HEK293 (cell line): ENCODE measurements around the gene MAN1C1.

Experiments used
- CTCF ChIA-PET: fragments of 350-600 bp; formaldehyde crosslinking; extraction: SDS; loops from one replicate; lab custom pipeline; 2021; ENCODE audit warnings: antibody characterized with exemption; lab: Yijun Ruan, JAX
- POLR2A ChIA-PET: fragments of 300-600 bp; formaldehyde crosslinking; extraction: SDS; loops from one replicate; lab custom pipeline; 2020; ENCODE audit warnings: antibody characterized with exemption, inconsistent platforms; lab: Yijun Ruan, JAX
- H3K27ac ChIP-seq: fragments of 200-500 bp; sonication (Bioruptor generic); 2 replicates; pipeline ENCODE4 v1.5.1; 2014; ENCODE audit warnings: low read depth, low read length, control low read depth, inconsistent platforms; ENCODE audit errors: extremely low read depth
- H3K36me3 ChIP-seq, 2 experiments: fragments of 200-500 bp in 1 of 2; sonication (Bioruptor generic) in 1 of 2; 1 replicate in 1 of 2; 2 replicates in 1 of 2; pipeline ENCODE4 v1.5.1; 2014 to 2017; ENCODE audit warnings: inconsistent platforms in 2 of 2, low read length in 2 of 2; ENCODE audit not compliant: control insufficient read depth in 2 of 2, insufficient read depth in 1 of 2
- H3K4me1 ChIP-seq: fragments of 200-500 bp; sonication (Bioruptor generic); 2 replicates; pipeline ENCODE4 v1.5.1; 2014; ENCODE audit warnings: mild to moderate bottlenecking, low read length, inconsistent platforms; ENCODE audit not compliant: control insufficient read depth, insufficient read depth
- H3K4me3 ChIP-seq: 2 replicates; pipeline ENCODE4 v1.5.1; 2011; ENCODE audit warnings: low read depth, mild to moderate bottlenecking, control low read depth, low read length, moderate library complexity
- H3K9me3 ChIP-seq: fragments of 200-500 bp; sonication (Bioruptor generic); 2 replicates; pipeline ENCODE4 v1.5.1; 2014; ENCODE audit warnings: low read depth, low read length, inconsistent platforms; ENCODE audit not compliant: control insufficient read depth, insufficient read depth
- GFI1B ChIP-seq: fragments of 450-650 bp; formaldehyde crosslinking; IDR thresholded peaks from 2 replicates; pipeline ENCODE4 v1.5.1; 2016; ENCODE audit warnings: missing biosample characterization, missing genetic modification characterization
- GLIS1 ChIP-seq: fragments of 450-650 bp; formaldehyde crosslinking; IDR thresholded peaks from 2 replicates; pipeline ENCODE4 v1.5.1; 2016; ENCODE audit warnings: missing biosample characterization, missing genetic modification characterization
- HIC1 ChIP-seq: fragments of 450-650 bp; formaldehyde crosslinking; IDR thresholded peaks from 2 replicates; pipeline ENCODE4 v1.5.1; 2016; ENCODE audit warnings: missing biosample characterization, missing genetic modification characterization
- KLF10 ChIP-seq: fragments of 450-650 bp; IDR thresholded peaks from 2 replicates; pipeline ENCODE4 v1.5.1; 2018; ENCODE audit warnings: missing biosample characterization, mild to moderate bottlenecking, missing genetic modification characterization
- KLF9 ChIP-seq: fragments of 450-650 bp; formaldehyde crosslinking; IDR thresholded peaks from 2 replicates; pipeline ENCODE4 v1.5.1; 2016; ENCODE audit warnings: missing biosample characterization, missing genetic modification characterization, low read depth
- REST ChIP-seq: fragments of 450-650 bp; formaldehyde crosslinking; IDR thresholded peaks from 2 replicates; pipeline ENCODE4 v1.5.1; 2016; ENCODE audit warnings: missing biosample characterization, missing genetic modification characterization
- ZFP37 ChIP-seq: fragments of 450-650 bp; formaldehyde crosslinking; IDR thresholded peaks from 2 replicates; pipeline ENCODE4 v1.5.1; 2016; ENCODE audit warnings: missing biosample characterization, missing genetic modification characterization
- ZNF2 ChIP-seq: fragments of 450-650 bp; formaldehyde crosslinking; IDR thresholded peaks from 2 replicates; pipeline ENCODE4 v1.5.1; 2016; ENCODE audit warnings: missing biosample characterization, missing genetic modification characterization
- ZNF302 ChIP-seq: fragments of 450-650 bp; formaldehyde crosslinking; IDR thresholded peaks from 2 replicates; pipeline ENCODE4 v1.5.1; 2016; ENCODE audit warnings: missing biosample characterization, missing genetic modification characterization, low read depth
- ZNF324 ChIP-seq: fragments of 450-650 bp; formaldehyde crosslinking; IDR thresholded peaks from 2 replicates; pipeline ENCODE4 v1.5.1; 2016; ENCODE audit warnings: missing biosample characterization, missing genetic modification characterization
- ZNF37A ChIP-seq: fragments of 450-650 bp; IDR thresholded peaks from 2 replicates; pipeline ENCODE4 v1.5.1; 2018; ENCODE audit warnings: missing biosample characterization, missing genetic modification characterization
- ZNF391 ChIP-seq: fragments of 450-650 bp; formaldehyde crosslinking; IDR thresholded peaks from 2 replicates; pipeline ENCODE4 v1.5.1; 2016; ENCODE audit warnings: low read depth, missing biosample characterization, missing genetic modification characterization, borderline replicate concordance
- ZNF555 ChIP-seq: fragments of 450-650 bp; formaldehyde crosslinking; conservative IDR thresholded peaks from 2 replicates; pipeline ENCODE4 v1.5.1; 2017; ENCODE audit warnings: missing biosample characterization, mild to moderate bottlenecking, missing genetic modification characterization, inconsistent platforms
- ZNF580 ChIP-seq: fragments of 450-650 bp; formaldehyde crosslinking; IDR thresholded peaks from 2 replicates; pipeline ENCODE4 v1.5.1; 2016; ENCODE audit warnings: missing biosample characterization, missing genetic modification characterization
- ZNF600 ChIP-seq: fragments of 450-650 bp; formaldehyde crosslinking; IDR thresholded peaks from 2 replicates; pipeline ENCODE4 v1.5.1; 2016; ENCODE audit warnings: missing biosample characterization, missing genetic modification characterization
- ZNF610 ChIP-seq: fragments of 450-650 bp; formaldehyde crosslinking; IDR thresholded peaks from 2 replicates; pipeline ENCODE4 v1.5.1; 2016; ENCODE audit warnings: missing biosample characterization, missing genetic modification characterization, borderline replicate concordance
- ZNF776 ChIP-seq: fragments of 450-650 bp; formaldehyde crosslinking; IDR thresholded peaks from 2 replicates; pipeline ENCODE4 v1.5.0; 2017; ENCODE audit warnings: missing biosample characterization, missing genetic modification characterization, borderline replicate concordance
- TF ChIP-seq, protein P1 (sequence below): fragments of 450-650 bp; IDR thresholded peaks from 2 replicates; pipeline ENCODE4 v1.5.1; 2018; ENCODE audit warnings: missing biosample characterization, mild to moderate bottlenecking, missing genetic modification characterization
- TF ChIP-seq, protein P2 (sequence below): fragments of 450-650 bp; formaldehyde crosslinking; IDR thresholded peaks from 2 replicates; pipeline ENCODE4 v1.5.1; 2016; ENCODE audit warnings: missing biosample characterization, missing genetic modification characterization

MAN1C1 gene

DNA sequence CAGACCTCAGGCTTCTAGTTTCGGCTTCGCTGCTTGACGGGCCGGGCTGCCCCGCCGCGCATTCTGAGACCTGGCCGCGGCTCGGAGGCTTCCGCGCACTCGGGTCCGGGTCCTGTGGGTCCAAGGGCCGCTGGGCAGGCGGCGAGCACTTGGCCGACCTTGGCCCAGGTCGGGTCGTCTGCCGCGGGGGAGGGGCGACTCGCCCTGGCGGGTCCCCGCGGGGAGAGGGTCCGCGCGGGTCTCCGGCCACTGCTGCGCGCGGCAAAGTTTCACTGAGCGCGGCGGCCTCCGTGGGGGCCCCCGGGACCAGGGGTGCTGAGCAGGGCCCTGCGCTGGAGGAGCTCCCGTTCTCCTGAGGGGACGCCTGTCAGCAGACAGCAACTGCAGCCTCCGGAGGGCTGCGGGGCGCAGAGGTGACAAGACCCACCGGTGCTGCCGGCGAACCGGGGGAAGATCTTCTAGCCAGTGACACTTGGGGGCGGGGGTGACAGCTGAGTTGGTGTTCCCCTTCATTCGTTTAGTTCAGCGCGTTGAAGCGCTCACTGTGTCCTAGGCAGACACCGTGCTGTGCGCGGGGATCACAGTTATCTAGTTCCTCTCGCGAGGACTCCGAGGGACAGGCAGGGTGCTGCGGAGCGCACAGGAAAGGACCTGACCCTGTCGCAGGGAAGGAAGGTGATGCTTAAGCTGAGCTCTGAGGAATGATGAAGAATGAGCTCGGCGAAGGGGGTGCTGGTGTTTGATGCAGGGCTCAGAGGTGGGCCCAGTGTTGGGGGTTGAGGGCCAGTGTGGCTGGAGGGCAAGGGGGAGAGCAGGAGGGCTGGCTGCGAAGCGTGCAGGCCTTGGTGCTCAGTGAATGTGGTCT lies 203.9 kb downstream of the MAN1C1 start (continued):
- TF ChIP-seq ZFP37 (tag by site-specific recombination) (peak; percentile 27; the same call in 1 of the 2 replicates), GLIS1 (tag by site-specific recombination) (no peak), ZNF37A (no peak), ZNF555 (tag by site-specific recombination) (no peak), ZNF302 (tag by site-specific recombination) (no peak)
- TF ChIP-seq, protein P1, sequence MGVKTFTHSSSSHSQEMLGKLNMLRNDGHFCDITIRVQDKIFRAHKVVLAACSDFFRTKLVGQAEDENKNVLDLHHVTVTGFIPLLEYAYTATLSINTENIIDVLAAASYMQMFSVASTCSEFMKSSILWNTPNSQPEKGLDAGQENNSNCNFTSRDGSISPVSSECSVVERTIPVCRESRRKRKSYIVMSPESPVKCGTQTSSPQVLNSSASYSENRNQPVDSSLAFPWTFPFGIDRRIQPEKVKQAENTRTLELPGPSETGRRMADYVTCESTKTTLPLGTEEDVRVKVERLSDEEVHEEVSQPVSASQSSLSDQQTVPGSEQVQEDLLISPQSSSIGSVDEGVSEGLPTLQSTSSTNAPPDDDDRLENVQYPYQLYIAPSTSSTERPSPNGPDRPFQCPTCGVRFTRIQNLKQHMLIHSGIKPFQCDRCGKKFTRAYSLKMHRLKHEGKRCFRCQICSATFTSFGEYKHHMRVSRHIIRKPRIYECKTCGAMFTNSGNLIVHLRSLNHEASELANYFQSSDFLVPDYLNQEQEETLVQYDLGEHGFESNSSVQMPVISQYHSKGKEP (tag by site-specific recombination) = no peak
- TF ChIP-seq, protein P2, sequence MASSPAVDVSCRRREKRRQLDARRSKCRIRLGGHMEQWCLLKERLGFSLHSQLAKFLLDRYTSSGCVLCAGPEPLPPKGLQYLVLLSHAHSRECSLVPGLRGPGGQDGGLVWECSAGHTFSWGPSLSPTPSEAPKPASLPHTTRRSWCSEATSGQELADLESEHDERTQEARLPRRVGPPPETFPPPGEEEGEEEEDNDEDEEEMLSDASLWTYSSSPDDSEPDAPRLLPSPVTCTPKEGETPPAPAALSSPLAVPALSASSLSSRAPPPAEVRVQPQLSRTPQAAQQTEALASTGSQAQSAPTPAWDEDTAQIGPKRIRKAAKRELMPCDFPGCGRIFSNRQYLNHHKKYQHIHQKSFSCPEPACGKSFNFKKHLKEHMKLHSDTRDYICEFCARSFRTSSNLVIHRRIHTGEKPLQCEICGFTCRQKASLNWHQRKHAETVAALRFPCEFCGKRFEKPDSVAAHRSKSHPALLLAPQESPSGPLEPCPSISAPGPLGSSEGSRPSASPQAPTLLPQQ (tag by site-specific recombination) = peak; percentile 88

DNA sequence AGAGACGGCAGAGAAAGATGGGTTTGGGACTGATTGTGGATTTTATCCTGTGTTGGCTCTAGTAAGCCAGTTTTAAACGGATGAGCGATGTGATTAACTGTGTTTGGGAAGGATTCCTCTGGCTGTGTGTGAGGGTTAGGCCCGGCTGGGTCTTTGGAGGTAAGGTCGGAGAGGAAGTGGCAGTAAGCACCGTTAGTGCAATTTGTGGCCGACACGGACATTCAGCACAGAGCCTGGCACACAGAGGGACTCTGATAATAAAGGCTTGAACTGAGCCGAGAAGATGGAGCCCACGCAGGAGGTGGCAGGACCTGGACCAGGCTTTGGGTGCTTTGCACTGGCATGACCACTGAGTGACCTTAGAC lies 204.5 kb downstream of the MAN1C1 start:
- CTCF ChIA-PET = interaction anchor here (1.0 kb wide), 1 partner anchor 75 kb away, joined by 4 read pairs; no protein-coding TSS in a partner anchor
- peaks cover 0 to 42% of the 10 kb centered on the region in 2 experiments; a peak in 1 of 3 replicates for H3K36me3 ChIP-seq
- no peak overlapping the region for H3K27ac ChIP-seq
- H3K4me1 ChIP-seq = peaks cover 6% of the 10 kb centered on the region; the same call in 1 of the 2 replicates
- peak; percentile 25 for TF ChIP-seq ZNF600 (tag by site-specific recombination)
- peak; percentile 62; the same call in 1 of the 2 replicates for TF ChIP-seq ZNF391 (tag by site-specific recombination)
- 0 out of 2 replicates have a peak, but pooled peaks have one; percentile 24 for TF ChIP-seq ZNF324 (tag by site-specific recombination)
- no peak for TF ChIP-seq ZNF610 (tag by site-specific recombination)
- no peak for TF ChIP-seq ZNF302 (tag by site-specific recombination)
- POLR2A ChIA-PET = interaction anchor here (1.3 to 2.9 kb wide), 2 partner anchors 54 to 77 kb away, joined by 3 to 7 read pairs; partner anchors contain the start of gene PAQR7
- H3K4me3 ChIP-seq = peak overlapping the region; percentile 82
- no peaks in the 10 kb centered on the region for H3K9me3 ChIP-seq

DNA sequence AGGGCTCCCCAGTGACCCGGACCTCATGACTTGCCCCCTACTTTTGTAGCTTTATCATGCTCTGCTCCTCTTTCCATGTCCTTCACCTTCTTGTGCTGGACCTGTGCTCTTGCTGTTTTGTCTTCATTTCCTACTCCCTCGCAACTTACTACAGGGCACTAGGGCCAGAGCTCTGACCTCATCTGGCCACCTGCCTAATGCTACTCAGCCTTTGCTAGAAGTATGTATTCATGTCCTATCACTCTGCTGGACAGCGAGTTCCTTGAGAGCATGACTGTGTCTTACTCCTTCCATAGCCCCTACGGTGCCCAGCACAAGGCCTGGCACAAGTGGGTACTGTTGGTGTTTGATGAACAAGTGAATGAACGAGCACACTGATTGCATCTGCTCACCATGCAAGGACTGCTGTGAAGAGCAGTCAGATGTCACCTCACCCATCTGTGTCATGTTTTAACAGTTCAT lies 205.1 kb downstream of the MAN1C1 start:
- peaks cover 0 to 42% of the 10 kb centered on the region in 2 experiments; a peak in 1 of 3 replicates for H3K36me3 ChIP-seq
- CTCF ChIA-PET = interaction anchor here (1.0 to 1.2 kb wide), 2 partner anchors 74 to 183 kb away, joined by 3 read pairs; no protein-coding TSS in a partner anchor
- H3K27ac ChIP-seq = no peak overlapping the region
- peaks cover 6% of the 10 kb centered on the region; the same call in 1 of the 2 replicates for H3K4me1 ChIP-seq
- H3K4me3 ChIP-seq = no peak overlapping the region
- H3K9me3 ChIP-seq = no peaks in the 10 kb centered on the region
- POLR2A ChIA-PET = interaction anchor here (1.1 to 2.9 kb wide), 2 partner anchors 11 to 54 kb away, joined by 4 to 7 read pairs; partner anchors contain the start of gene PAQR7
- TF ChIP-seq, protein P1 (tag by site-specific recombination) = no peak
- no peak for TF ChIP-seq ZNF2
- TF ChIP-seq KLF9 = no peak
- no peak for TF ChIP-seq ZNF580 (tag by site-specific recombination)
- TF ChIP-seq ZNF776 (tag by site-specific recombination) = no peak
- no peak for TF ChIP-seq GFI1B (tag by site-specific recombination)
- no peak for TF ChIP-seq KLF10 (tag by site-specific recombination)
- peak; percentile 64 for TF ChIP-seq REST (tag by site-specific recombination)
- peak; percentile 41; the same call in 1 of the 2 replicates for TF ChIP-seq HIC1 (tag by site-specific recombination)
